Neural cell (in vitro differentiated cells): ENCODE results near the gene ZBTB44. TPM values are rescaled to one million over a fixed set of nuclear protein-coding genes. Genes with fewer than 3 reads are reported as not detected.

ENCODE experiments used
- H2AFZ ChIP-seq: fragments of 200-600, 300-800 bp; sonication (generic), shearing (Covaris generic); 2 replicates; pipeline ENCODE4 v1.6.0; 2014; ENCODE audit warnings: low read depth, mild to moderate bottlenecking, antibody characterized with exemption, low read length, moderate library complexity
- H3F3A ChIP-seq: fragments of 200-600 bp; shearing (Covaris generic); 2 replicates; pipeline ENCODE4 v1.6.1; 2016; ENCODE audit warnings: mild to moderate bottlenecking, moderate library complexity, mixed read lengths, antibody characterized with exemption, low read length; ENCODE audit not compliant: insufficient read depth, poor library complexity, severe bottlenecking
- H3K27ac ChIP-seq: fragments of 200-600, 300-800 bp; sonication (generic), shearing (Covaris generic); 2 replicates; pipeline ENCODE4 v1.5.1; 2014; ENCODE audit warnings: mild to moderate bottlenecking, low read length, moderate library complexity
- H3K27me3 ChIP-seq: fragments of 300-800, 200-600 bp; sonication (generic), shearing (Covaris generic); 2 replicates; pipeline ENCODE4 v1.6.0; 2014; ENCODE audit warnings: mild to moderate bottlenecking, low read depth, low read length, moderate library complexity; ENCODE audit not compliant: insufficient read depth
- H3K36me3 ChIP-seq: fragments of 300-800, 200-600 bp; sonication (generic), shearing (Covaris generic); 2 replicates; pipeline ENCODE4 v1.5.1; 2014; ENCODE audit warnings: mild to moderate bottlenecking, antibody characterized with exemption, low read length, moderate library complexity; ENCODE audit not compliant: insufficient read depth
- H3K4me2 ChIP-seq: fragments of 300-800, 200-600 bp; sonication (generic), shearing (Covaris generic); 2 replicates; pipeline ENCODE4 v1.6.0; 2014; ENCODE audit warnings: mild to moderate bottlenecking, low read length
- H3K4me3 ChIP-seq: fragments of 300-800, 200-600 bp; sonication (generic), shearing (Covaris generic); 2 replicates; pipeline ENCODE4 v1.5.1; 2014; ENCODE audit warnings: mild to moderate bottlenecking, low read length, moderate library complexity
- H3K79me2 ChIP-seq: fragments of 200-600 bp; shearing (Covaris generic); replicated peaks from 2 replicates; pipeline ENCODE4 v1.6.0; 2014; ENCODE audit warnings: mild to moderate bottlenecking, low read length, moderate library complexity; ENCODE audit not compliant: insufficient read depth
- H3K9ac ChIP-seq: fragments of 300-800, 200-600 bp; sonication (generic), shearing (Covaris generic); 2 replicates; pipeline ENCODE4 v1.6.1; 2016; ENCODE audit warnings: mild to moderate bottlenecking, low read length, mixed read lengths
- H3K9me2 ChIP-seq: fragments of 200-600 bp; shearing (Covaris generic); 2 replicates; pipeline ENCODE4 v1.6.1; 2016; ENCODE audit warnings: mild to moderate bottlenecking, low read length, mixed read lengths; ENCODE audit not compliant: insufficient read depth
- H3K9me3 ChIP-seq: fragments of 200-600, 300-800 bp; sonication (generic), shearing (Covaris generic); 2 replicates; pipeline ENCODE4 v1.6.1; 2016; ENCODE audit warnings: mild to moderate bottlenecking, mixed run types, low read length, moderate library complexity, mixed read lengths
- H4K20me1 ChIP-seq: fragments of 200-600 bp; shearing (Covaris generic); 2 replicates; pipeline ENCODE4 v1.6.1; 2016; ENCODE audit warnings: mild to moderate bottlenecking, mixed run types; ENCODE audit not compliant: insufficient read depth
- CTCF ChIP-seq: fragments of 450-650 bp; IDR thresholded peaks from 2 replicates; pipeline ENCODE4 v1.5.1; 2014; ENCODE audit warnings: antibody characterized with exemption, mild to moderate bottlenecking, moderate library complexity; ENCODE audit not compliant: poor library complexity, severe bottlenecking
- EP300 ChIP-seq: fragments of 450-650 bp; conservative IDR thresholded peaks from 2 replicates; pipeline ENCODE4 v1.6.1; 2014; ENCODE audit warnings: antibody characterized with exemption, mild to moderate bottlenecking, moderate library complexity; ENCODE audit not compliant: poor library complexity, severe bottlenecking
- EZH2 ChIP-seq: fragments of 200-600, 300-800 bp; shearing (Covaris generic), sonication (generic); IDR thresholded peaks from 2 replicates; pipeline ENCODE4 v1.6.1; 2014; ENCODE audit warnings: antibody characterized with exemption, low read length, borderline replicate concordance, mild to moderate bottlenecking; ENCODE audit not compliant: insufficient read depth, poor library complexity, severe bottlenecking
- MXI1 ChIP-seq: fragments of 450-650 bp; conservative IDR thresholded peaks from 2 replicates; pipeline ENCODE4 v1.6.1; 2014; ENCODE audit warnings: antibody characterized with exemption, mild to moderate bottlenecking; ENCODE audit not compliant: poor library complexity, severe bottlenecking
- POLR2AphosphoS5 ChIP-seq: IDR thresholded peaks from 2 replicates; pipeline ENCODE4 v1.6.1; 2012
- RAD21 ChIP-seq: fragments of 450-650 bp; conservative IDR thresholded peaks from 2 replicates; pipeline ENCODE4 v1.6.1; 2014; ENCODE audit warnings: antibody characterized with exemption, mild to moderate bottlenecking, moderate library complexity
- REST ChIP-seq: IDR thresholded peaks from 2 replicates; pipeline ENCODE4 v1.6.1; 2012; ENCODE audit warnings: borderline replicate concordance
- SMC3 ChIP-seq: fragments of 450-650 bp; conservative IDR thresholded peaks from 2 replicates; pipeline ENCODE4 v1.6.1; 2014; ENCODE audit warnings: antibody characterized with exemption, mild to moderate bottlenecking, moderate library complexity; ENCODE audit not compliant: poor library complexity
- TAF1 ChIP-seq: IDR thresholded peaks from 2 replicates; pipeline ENCODE4 v1.6.1; 2012; ENCODE audit warnings: low read depth
- polyA plus RNA-seq: library from polyadenylated mRNA; depleted of rRNA; stranded (reverse); fragments of >200 nt; gene quantifications from 2 replicates; pipeline ENCODE4 v1.2.3, GENCODE V29; 2014

ZBTB44 gene
- polyA plus RNA-seq, 1 donor from 2014 or later, result 23.3 TPM

GRCh38 chr11:130247319-130247718 lies 67.4 kb downstream of the ZBTB44 start:
- H3K27me3 ChIP-seq, result no peaks in the 10 kb centered on the region
- H3K79me2 ChIP-seq, result no peaks in the 10 kb centered on the region

GRCh38 chr11:130246738-130247137 lies 68.0 kb downstream of the ZBTB44 start:
- no peaks in the 10 kb centered on the region for H3K36me3 ChIP-seq
- H2AFZ ChIP-seq, result no peak overlapping the region
- H4K20me1 ChIP-seq, result no peaks in the 10 kb centered on the region
- no peak for TF ChIP-seq REST
- no peak for TF ChIP-seq MXI1
- TF ChIP-seq CTCF, result no peak
- TF ChIP-seq EP300, result no peak
- TF ChIP-seq TAF1, result no peak
- TF ChIP-seq EZH2, result no peak

More at GRCh38 chr11:130247319-130247718, 67.4 kb downstream of the ZBTB44 start:
- Histone ChIP-seq H3F3A (no peaks in the 10 kb centered on the region), H3K9me3 (no peaks in the 10 kb centered on the region), H4K20me1 (no peaks in the 10 kb centered on the region), H3K4me2 (no peak overlapping the region), H3K27ac (no peak overlapping the region), H3K9ac (no peak overlapping the region), H3K9me2 (no peaks in the 10 kb centered on the region), H2AFZ (no peak overlapping the region), H3K36me3 (no peaks in the 10 kb centered on the region), H3K4me3 (no peak overlapping the region)
- TF ChIP-seq RAD21, result no peak
- no peak for TF ChIP-seq MXI1
- no peak for TF ChIP-seq REST
- TF ChIP-seq EP300, result no peak
- TF ChIP-seq POLR2AphosphoS5, result no peak
- no peak for TF ChIP-seq EZH2
- no peak for TF ChIP-seq SMC3
- no peak for TF ChIP-seq CTCF
- TF ChIP-seq TAF1, result no peak

More at GRCh38 chr11:130246738-130247137, 68.0 kb downstream of the ZBTB44 start:
- no peaks in the 10 kb centered on the region for H3K27me3 ChIP-seq
- H3K27ac ChIP-seq, result no peak overlapping the region
- no peaks in the 10 kb centered on the region for H3K9me3 ChIP-seq
- no peak overlapping the region for H3K4me2 ChIP-seq
- no peaks in the 10 kb centered on the region for H3K9me2 ChIP-seq
- no peak overlapping the region for H3K4me3 ChIP-seq
- H3K79me2 ChIP-seq, result no peaks in the 10 kb centered on the region
- H3F3A ChIP-seq, result no peaks in the 10 kb centered on the region
- H3K9ac ChIP-seq, result no peak overlapping the region
